HG03060 (cell line): ENCODE measurements around the gene PPP1R18.
"Not testable (repeated sequence)": the region's sequence is repeated elsewhere in the genome, so short reads cannot be mapped to it uniquely, and the experiment has no call there.

Experiments used
- ATAC-seq: cut with Tn5 transposase; IDR thresholded peaks from one replicate; pipeline ENCODE4 v1.9.1; 2021; ENCODE audit warnings: low read depth, moderate number of reproducible peaks; ENCODE audit not compliant: unreplicated experiment

The PPP1R18 gene

DNA sequence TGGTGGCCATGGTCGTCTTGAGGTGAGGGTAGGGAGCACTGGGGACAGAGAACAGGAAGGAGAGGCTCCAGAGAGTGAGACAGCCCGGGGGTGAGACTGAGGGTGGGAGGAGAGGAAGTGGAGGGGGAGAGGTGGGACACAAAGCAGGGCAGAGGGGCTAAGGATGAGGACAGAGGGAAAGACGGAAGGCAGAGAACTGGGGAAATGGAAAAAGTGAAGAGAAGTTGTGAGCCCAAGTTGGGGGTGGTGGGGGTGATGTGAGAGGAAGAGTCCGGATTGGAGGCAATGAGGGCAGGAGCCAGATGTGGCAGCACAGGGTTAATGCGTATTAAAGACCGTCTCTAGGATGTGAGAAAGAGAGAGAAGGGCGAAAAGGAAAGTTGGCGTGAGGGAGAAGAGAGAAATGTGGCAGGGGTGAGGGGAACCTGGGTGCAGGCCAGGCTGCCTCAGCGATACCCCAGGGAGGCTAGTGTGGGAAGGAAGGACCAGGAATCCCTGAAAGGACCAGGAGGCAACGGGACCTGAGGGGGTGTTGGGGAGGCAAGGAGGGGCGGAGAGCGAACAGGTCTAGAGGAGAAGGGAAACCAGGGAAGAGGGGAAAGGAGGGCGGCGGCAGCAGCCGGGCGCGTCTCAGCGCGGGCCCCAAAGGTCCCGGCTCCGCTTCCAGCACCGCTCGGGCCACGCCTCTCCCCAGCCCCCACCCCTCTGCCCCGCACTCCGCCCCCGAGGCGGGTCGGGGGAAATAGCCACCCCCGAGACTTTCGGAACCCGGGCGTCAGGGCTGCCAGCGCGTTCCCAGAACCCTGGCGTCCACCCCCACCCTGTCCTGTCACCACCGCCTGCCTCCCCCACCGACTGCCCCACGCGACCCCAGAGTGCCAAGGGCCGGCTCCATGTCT, at the start of gene PPP1R18:
Gene PPP1R18, minus strand, starts transcription at position 637 of the 899 bp plus-strand sequence. Its CDS starts 627 bp downstream, at position 10.
- ATAC-seq: no peak

DNA sequence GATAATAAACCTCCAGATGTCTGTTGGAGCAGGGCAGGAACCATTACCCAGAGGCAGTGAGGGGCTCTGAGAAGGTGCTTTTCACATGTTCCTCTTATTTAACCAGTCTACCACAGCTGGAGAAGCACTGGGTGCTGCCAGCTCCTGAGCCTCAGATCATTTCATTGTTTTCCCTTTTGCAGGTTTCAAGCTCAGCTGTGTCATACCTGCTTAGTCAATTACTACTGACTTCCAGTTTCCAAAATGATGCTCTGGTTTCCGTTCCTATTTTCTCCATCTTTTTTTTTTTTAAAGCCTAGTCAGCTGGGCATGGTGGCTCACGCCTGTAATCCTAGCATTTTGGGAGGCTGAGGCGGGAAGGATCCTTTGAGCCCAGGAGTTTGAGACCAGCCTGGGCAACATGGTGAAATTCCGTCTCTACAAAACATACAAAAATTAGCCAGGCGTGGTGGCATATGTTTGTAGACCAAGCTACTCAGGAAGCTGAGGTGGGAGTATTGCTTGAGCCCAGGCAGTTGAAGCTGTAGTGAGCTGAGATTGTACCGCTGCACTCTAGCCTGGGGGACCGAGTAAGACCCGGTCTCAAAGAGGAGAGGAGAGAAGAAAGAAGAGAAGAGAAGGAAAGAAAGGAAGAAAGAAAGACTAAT, 49.3 kb upstream of the PPP1R18 start:
- ATAC-seq: no peak

- no peak for ATAC-seq
Measured at GRCh38 chr6:30732237-30732943, 45.9 kb upstream of the PPP1R18 start.

GRCh38 chr6:30730601-30731435, 44.4 kb upstream of the PPP1R18 start:
- no peak for ATAC-seq

DNA sequence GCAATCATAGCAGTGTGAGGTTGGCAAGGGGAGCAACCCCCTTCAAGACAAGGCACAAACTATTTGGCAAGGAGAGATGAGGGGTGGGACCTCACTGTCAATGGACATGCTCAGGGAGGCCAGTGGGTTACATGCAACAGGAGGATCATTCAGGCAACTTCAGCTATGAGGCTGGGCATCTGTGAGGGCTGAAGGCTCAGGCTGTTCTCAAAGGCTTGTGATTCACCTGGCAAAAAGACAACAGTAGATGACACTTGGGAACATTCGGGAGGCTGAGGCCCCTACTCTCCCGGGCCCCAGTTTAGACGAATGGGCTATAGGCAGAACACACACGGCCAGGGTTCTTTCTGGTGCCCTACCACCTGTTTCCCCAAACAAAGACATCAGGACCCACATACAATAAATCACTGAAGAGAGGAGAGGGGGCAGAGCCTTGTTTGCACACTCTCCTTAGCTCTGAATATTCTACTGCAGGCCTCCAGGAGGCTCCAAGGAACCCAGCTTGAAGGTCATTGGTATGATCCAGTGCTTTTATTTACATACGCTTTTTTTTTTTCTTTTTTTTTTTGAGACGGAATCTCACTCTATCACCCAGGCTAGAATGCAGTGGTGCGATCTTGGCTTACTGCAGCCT, 41.6 kb upstream of the PPP1R18 start:
- ATAC-seq: no peak

GRCh38 chr6:30726506-30727413, 40.3 kb upstream of the PPP1R18 start:
- no peak for ATAC-seq

DNA sequence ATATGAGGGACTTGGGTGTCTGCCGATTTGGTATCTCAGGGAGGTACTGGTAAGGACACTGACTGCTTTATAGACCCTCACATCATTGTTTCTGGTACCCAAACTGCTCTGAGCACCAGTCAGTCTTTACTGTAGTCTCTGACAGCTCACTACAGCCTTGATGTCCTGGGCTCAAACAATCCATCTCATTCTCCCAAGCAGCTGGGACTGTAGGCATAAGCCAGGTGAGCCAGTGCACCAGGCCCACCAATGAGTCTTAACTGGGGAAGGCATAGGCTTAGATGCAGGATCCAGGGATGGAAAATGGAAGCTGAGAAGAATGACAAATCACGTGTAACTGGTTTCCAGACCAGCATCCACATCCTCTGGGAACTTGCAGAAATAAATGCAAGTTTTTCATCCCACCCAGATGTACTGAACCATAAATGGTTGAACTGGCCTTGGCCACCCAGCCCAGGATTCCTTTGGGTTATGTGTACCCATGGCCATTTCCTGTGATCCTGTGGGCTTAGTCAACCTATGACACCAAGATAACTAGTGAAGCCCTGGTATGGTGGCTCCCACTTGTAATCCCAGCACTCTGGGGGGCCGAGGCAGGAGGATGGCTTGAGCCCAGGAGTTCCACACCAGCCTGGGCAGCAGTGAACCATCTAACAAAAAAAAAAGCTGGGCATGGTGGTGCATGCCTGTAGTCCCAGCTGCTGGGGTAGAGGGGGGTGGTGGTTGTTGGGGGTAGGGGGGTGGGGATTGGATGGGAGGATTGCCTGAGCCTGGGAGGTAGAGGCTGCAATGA, 39.5 kb upstream of the PPP1R18 start:
- ATAC-seq: no peak

DNA sequence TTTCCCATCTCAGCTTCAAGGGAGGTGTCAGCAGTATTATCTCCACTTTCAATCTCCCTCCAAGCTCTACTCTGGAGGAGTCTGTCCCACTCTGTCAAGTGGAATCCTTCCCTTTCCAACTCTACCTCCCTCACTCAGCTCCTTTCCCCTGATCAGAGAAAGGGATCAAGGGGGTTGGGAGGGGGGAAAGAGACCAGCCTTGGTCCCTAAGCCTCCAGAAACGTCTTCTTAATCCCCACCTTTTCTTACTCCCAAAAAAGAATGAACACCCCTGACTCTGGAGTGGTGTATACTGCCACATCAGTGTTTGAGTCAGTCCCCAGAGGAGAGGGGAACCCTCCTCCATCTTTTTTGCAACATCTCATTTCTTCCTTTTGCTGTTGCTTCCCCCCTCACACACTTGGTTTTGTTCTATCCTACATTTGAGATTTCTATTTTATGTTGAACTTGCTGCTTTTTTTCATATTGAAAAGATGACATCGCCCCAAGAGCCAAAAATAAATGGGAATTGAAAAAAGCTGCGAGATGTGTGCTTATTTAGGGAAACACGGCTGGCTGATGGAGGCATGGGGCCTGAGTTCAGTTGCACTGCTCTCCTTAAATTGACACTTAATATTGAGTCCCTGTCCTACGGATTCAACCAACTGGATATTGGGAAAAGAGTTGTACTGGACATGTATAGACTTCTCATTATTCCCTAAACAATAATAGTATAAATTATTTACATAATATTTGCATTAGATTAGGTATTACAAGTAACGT, 38.6 kb upstream of the PPP1R18 start:
- no peak for ATAC-seq

- not testable (repeated sequence) for ATAC-seq
Measured at GRCh38 chr6:30723843-30724741, 37.6 kb upstream of the PPP1R18 start.

- not testable (repeated sequence) for ATAC-seq
Measured at GRCh38 chr6:30723159-30723842, 36.9 kb upstream of the PPP1R18 start.

DNA sequence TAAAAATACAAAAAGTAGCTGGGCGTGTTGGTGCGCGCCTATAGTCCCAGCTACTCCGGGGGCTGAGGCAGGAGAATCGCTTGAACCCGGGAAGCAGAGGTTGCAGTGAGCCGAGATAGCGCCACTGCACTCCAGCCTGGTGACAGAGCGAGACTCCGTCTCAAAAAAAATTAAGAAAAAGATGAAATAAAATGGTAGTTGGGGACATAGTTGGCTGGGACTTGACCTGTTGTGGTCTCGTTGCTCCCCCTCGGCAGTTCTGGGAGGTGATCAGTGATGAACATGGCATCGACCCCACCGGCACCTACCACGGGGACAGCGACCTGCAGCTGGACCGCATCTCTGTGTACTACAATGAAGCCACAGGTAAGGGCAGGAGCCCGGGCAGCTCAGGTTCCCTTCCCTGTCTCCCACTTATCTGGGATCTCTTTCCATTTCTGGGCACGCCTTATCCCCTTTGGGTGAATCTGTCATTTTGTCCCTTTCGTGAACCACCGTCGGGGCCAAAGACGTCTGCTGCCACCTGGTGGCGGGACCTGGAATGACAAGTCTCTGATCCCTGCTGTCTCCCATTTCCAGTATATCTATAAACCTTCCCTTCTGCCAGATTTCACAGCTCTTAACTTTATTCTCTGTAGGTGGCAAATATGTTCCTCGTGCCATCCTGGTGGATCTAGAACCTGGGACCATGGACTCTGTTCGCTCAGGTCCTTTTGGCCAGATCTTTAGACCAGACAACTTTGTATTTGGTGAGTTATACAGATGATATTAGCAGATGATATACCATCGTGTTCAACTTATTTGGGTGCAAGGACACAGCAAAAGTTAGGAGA, 36.1 kb upstream of the PPP1R18 start:
- ATAC-seq: no peak

DNA sequence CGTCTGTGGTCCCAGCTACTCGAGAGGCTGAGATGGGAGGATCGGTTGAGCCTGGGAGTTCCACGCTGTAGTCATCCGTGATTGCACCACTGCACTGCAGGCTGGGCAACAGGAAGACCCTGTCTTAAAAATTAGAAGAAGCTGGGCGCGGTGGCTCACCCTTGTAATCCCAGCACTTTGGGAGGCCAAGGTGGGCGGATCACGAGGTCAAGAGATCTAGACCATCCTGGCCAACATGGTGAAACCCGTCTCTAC, 35.5 kb upstream of the PPP1R18 start:
- ATAC-seq: not testable (repeated sequence)

- no peak for ATAC-seq
Measured at GRCh38 chr6:30721198-30722024, 35.0 kb upstream of the PPP1R18 start.

GRCh38 chr6:30720738-30721197, 34.3 kb upstream of the PPP1R18 start:
- no peak for ATAC-seq
